A549 (cell line): Measurements from ENCODE around the gene LACTB. TPM values are rescaled to one million over a fixed set of nuclear protein-coding genes. Genes with fewer than 3 reads are reported as not detected.
A peak's percentile ranks its signal among the peaks of the same experiment; 100 is the strongest.

Experiments
- ATAC-seq, 2 experiments: fragments of 200-7000 bp in 1 of 2; fragments of >200 bp in 1 of 2; cut with Nextera tagmentation in 1 of 2; cut with Tn5 transposase in 1 of 2; 3 replicates each; pipeline versions ENCODE4 v1.8.0 to v1.9.1; 2018 to 2020; ENCODE audit warnings: mild to moderate bottlenecking in 1 of 2, moderate library complexity in 1 of 2
- CTCF ChIA-PET: fragments of 300-600 bp; sonication (Branson Sonifier 250); formaldehyde crosslinking; extraction: SDS; loops from one replicate; lab custom pipeline; 2021; ENCODE audit warnings: antibody characterized with exemption, inconsistent platforms; lab: Yijun Ruan, JAX
- POLR2A ChIA-PET: fragments of 350-600 bp; formaldehyde crosslinking; extraction: SDS; loops from one replicate; lab custom pipeline; 2021; ENCODE audit warnings: antibody characterized with exemption, inconsistent platforms; lab: Yijun Ruan, JAX
- DNase-seq, 2 experiments: peaks; one replicate each; pipeline versions ENCODE4 v3.0.0 to v3.0.0-alpha.2; 2011 to 2016; ENCODE audit warnings: low read depth in 1 of 2, low spot score in 1 of 2
- FAIRE-seq: peaks from 2 replicates; lab custom pipeline; 2011; peaks lifted over from hg19 to GRCh38; lab: Jason Lieb, UNC
- H3K27ac ChIP-seq, 2 experiments: fragments of >200 bp; sonication (Bioruptor Twin); formaldehyde crosslinking; 3 replicates each; pipeline ENCODE4 v1.5.1; 2016 to 2017
- H3K4me1 ChIP-seq: fragments of >200 bp; sonication (Bioruptor Twin); formaldehyde crosslinking; 3 replicates; pipeline ENCODE4 v1.6.1; 2016
- H3K4me2 ChIP-seq: fragments of >200 bp; sonication (Bioruptor Twin); formaldehyde crosslinking; 3 replicates; pipeline ENCODE4 v1.6.1; 2016
- H3K4me3 ChIP-seq: fragments of >200 bp; sonication (Bioruptor Twin); formaldehyde crosslinking; 3 replicates; pipeline ENCODE4 v1.5.1; 2016
- H3K9me3 ChIP-seq: fragments of >200 bp; sonication (Bioruptor Twin); formaldehyde crosslinking; 3 replicates; pipeline ENCODE4 v1.6.1; 2016
- CBX2 ChIP-seq: fragments of 200-600 bp; sonication (generic); IDR thresholded peaks from 2 replicates; pipeline ENCODE4 v1.6.1; 2016; ENCODE audit warnings: low read depth, mild to moderate bottlenecking, borderline replicate concordance
- CEBPB ChIP-seq, 2 experiments: fragments of >200 bp in 1 of 2; sonication (Bioruptor Twin) in 1 of 2; formaldehyde crosslinking in 1 of 2; IDR thresholded peaks; 2 replicates each; pipeline ENCODE4 v1.6.1; 2012 to 2016
- CHD2 ChIP-seq: fragments of 150-350 bp; IDR thresholded peaks from 2 replicates; pipeline ENCODE4 v1.6.1; 2014; ENCODE audit warnings: low read length; ENCODE audit not compliant: partially characterized antibody
- EHF ChIP-seq: fragments of 250-450 bp; sonication (Bioruptor Pico); IDR thresholded peaks from 2 replicates; pipeline ENCODE4 v1.5.0; 2020; ENCODE audit warnings: mild to moderate bottlenecking
- FOSB ChIP-seq: fragments of 250-450 bp; sonication (Bioruptor Pico); IDR thresholded peaks from 2 replicates; pipeline ENCODE4 v1.5.0; 2020; ENCODE audit warnings: mild to moderate bottlenecking, moderate library complexity
- FOXS1 ChIP-seq: fragments of 250-450 bp; sonication (Bioruptor Pico); IDR thresholded peaks from 2 replicates; pipeline ENCODE4 v1.5.0; 2020; ENCODE audit warnings: mild to moderate bottlenecking, moderate library complexity
- HEYL ChIP-seq: fragments of 250-450 bp; sonication (Bioruptor Pico); IDR thresholded peaks from 2 replicates; pipeline ENCODE4 v1.8.0; 2021; ENCODE audit warnings: mild to moderate bottlenecking, moderate library complexity
- HOXB5 ChIP-seq: fragments of 250-450 bp; sonication (Bioruptor Pico); IDR thresholded peaks from 2 replicates; pipeline ENCODE4 v1.5.0; 2020; ENCODE audit warnings: mild to moderate bottlenecking, moderate library complexity
- KDM5A ChIP-seq: fragments of 200-600 bp; sonication (generic); IDR thresholded peaks from 2 replicates; pipeline ENCODE4 v1.6.1; 2016; ENCODE audit warnings: antibody characterized with exemption, mild to moderate bottlenecking
- MAZ ChIP-seq: fragments of 150-350 bp; IDR thresholded peaks from 2 replicates; pipeline ENCODE4 v1.6.1; 2014; ENCODE audit warnings: antibody characterized with exemption, low read depth, low read length, borderline replicate concordance
- MYC ChIP-seq: IDR thresholded peaks from 2 replicates; pipeline ENCODE4 v1.6.1; 2012; ENCODE audit warnings: mild to moderate bottlenecking, inconsistent platforms, low read length, improper control_type of control experiment, borderline replicate concordance
- NFE2L2 ChIP-seq: fragments of 150-350 bp; conservative IDR thresholded peaks from 2 replicates; pipeline ENCODE4 v1.6.1; 2014; ENCODE audit warnings: low read length
- NR3C1 ChIP-seq: fragments of >200 bp; sonication (Bioruptor Twin); formaldehyde crosslinking; IDR thresholded peaks from 3 replicates; pipeline ENCODE4 v1.6.1; 2017
- PHF8 ChIP-seq: fragments of 200-600 bp; sonication (generic); IDR thresholded peaks from 2 replicates; pipeline ENCODE4 v1.6.1; 2016; ENCODE audit warnings: low read depth, mild to moderate bottlenecking, antibody characterized with exemption, moderate library complexity, borderline replicate concordance
- POLR2A ChIP-seq: IDR thresholded peaks from 2 replicates; pipeline ENCODE4 v1.6.1; 2012; ENCODE audit warnings: mild to moderate bottlenecking, low read length
- RAD21 ChIP-seq, 2 experiments: fragments of >200 bp in 1 of 2; sonication (Bioruptor Twin) in 1 of 2; formaldehyde crosslinking in 1 of 2; IDR thresholded peaks in 1 of 2; conservative IDR thresholded peaks in 1 of 2; 2 replicates in 1 of 2; 3 replicates in 1 of 2; pipeline ENCODE4 v1.6.1; 2012 to 2018; ENCODE audit warnings: inconsistent platforms in 1 of 2
- RARB ChIP-seq: fragments of 250-450 bp; sonication (Bioruptor Pico); IDR thresholded peaks from 2 replicates; pipeline ENCODE4 v1.8.0; 2021; ENCODE audit warnings: mild to moderate bottlenecking, moderate library complexity
- RCOR1 ChIP-seq: fragments of 150-350 bp; IDR thresholded peaks from 2 replicates; pipeline ENCODE4 v1.6.1; 2014; ENCODE audit warnings: antibody characterized with exemption, low read length, low read depth
- SMC3 ChIP-seq: fragments of >200 bp; sonication (Bioruptor Twin); formaldehyde crosslinking; IDR thresholded peaks from 3 replicates; pipeline ENCODE4 v1.6.1; 2018; ENCODE audit warnings: inconsistent platforms
- ZSCAN20 ChIP-seq: fragments of 250-450 bp; sonication (Bioruptor Pico); IDR thresholded peaks from 2 replicates; pipeline ENCODE4 v1.8.0; 2022; ENCODE audit warnings: mild to moderate bottlenecking, moderate library complexity
- WGBS: methylation state at CpG from one replicate; pipeline ENCODE4 v1.1.6; 2017; ENCODE audit errors: missing lambda C conversion rate; 5-methylcytosine and 5-hydroxymethylcytosine counted together
- polyA plus RNA-seq, 4 experiments: library from polyadenylated mRNA; depleted of rRNA in 3 of 4; stranded (reverse); fragments of >200 nt; fragmentation: RNase III in 1 of 4; extraction: RNeasy Plus Mini Kit Qiagen cat#74134 plus additional on column Dnase treatment in 1 of 4; gene quantifications; 2 replicates in 3 of 4; 3 replicates in 1 of 4; pipeline ENCODE4 v1.2.3, GENCODE V29; 2011 to 2017
- TF ChIP-seq, protein P1 (sequence below): fragments of >200 bp; sonication (Bioruptor Twin); formaldehyde crosslinking; IDR thresholded peaks from 3 replicates; pipeline ENCODE4 v1.5.1; 2016
- TF ChIP-seq, protein P2 (sequence below): fragments of >200 bp; sonication (Bioruptor Twin); formaldehyde crosslinking; IDR thresholded peaks from 2 replicates; pipeline ENCODE4 v1.6.1; 2016
- TF ChIP-seq, protein P3 (sequence below): fragments of 250-450 bp; sonication (Bioruptor Pico); IDR thresholded peaks from 2 replicates; pipeline ENCODE4 v1.5.0; 2020; ENCODE audit warnings: low read depth, mild to moderate bottlenecking, moderate library complexity
- TF ChIP-seq, protein P4 (sequence below): IDR thresholded peaks from 2 replicates; pipeline ENCODE4 v1.6.1; 2012
- TF ChIP-seq, protein P5 (sequence below): fragments of 250-450 bp; sonication (Bioruptor Pico); IDR thresholded peaks from 2 replicates; pipeline ENCODE4 v1.5.0; 2021; ENCODE audit warnings: mild to moderate bottlenecking, moderate library complexity, borderline replicate concordance

The LACTB gene
- polyA plus RNA-seq, 2 of the 4 experiments (the other 2 are of a cell fraction) = 56.5 to 59.6 TPM

DNA sequence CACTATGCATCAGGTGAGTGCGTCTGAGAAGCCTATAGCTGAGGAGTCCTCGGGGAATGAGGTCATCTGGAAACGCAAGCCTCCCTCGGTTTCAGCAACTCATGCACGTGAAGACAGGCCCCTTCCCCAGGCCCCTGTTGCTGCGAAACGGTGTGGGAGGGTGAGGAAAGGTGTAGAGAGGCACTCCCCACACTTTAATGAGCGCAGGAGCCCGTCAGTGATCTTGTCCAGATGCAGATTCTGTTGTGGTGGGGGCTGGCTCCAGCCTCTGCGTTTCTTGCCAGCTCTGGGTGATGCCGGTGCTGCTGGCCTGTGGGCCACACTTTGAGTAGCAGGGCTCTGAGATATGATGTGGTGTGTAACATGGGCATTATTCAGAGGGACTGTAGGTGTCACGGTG lies 38.6 kb upstream of the LACTB start:
- no peak for FAIRE-seq
- ATAC-seq = peak in 1 of 2 experiments; percentile 12; a peak in 3 of 6 replicates

DNA sequence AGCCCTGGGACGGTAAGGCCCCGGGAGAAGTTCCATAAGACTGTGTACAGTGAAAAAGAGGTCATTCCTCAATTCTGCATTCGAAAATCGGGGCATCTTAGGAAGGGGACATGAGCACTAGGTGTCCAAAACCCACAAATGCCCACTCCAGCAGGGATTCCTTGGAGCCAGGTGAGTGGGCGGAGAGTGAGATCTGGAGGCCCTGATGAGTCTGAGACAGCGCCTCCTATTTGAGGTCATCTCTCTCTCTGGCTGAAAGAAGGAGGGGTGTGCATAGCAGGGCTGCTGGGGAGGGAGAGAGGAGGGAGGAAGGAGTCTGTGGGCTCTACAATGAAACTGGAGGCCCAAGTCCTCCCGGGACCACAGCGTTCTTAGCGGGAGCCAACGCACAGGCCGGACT lies 38.1 kb upstream of the LACTB start:
- WGBS = 92% methylated on average over 11 of the region's 11 CpGs
- H3K4me2 ChIP-seq = no peak overlapping the region
- peaks cover 69% of the 10 kb centered on the region for H3K4me1 ChIP-seq
- no peak overlapping the region for H3K4me3 ChIP-seq
- ATAC-seq (peak in 1 of 2 experiments; percentile 42; a peak in 3 of 6 replicates), DNase-seq (no peak)
- CTCF ChIA-PET = interaction anchor here (2.2 to 50.6 kb wide), 3 partner anchors 5 to 341 kb away, joined by 4 to 1136 read pairs (median 1136); partner anchors contain the start of gene TPM1
- H3K9me3 ChIP-seq = no peaks in the 10 kb centered on the region
- TF ChIP-seq CBX2 = no peak
- no peak for TF ChIP-seq PHF8
- TF ChIP-seq, protein P1, sequence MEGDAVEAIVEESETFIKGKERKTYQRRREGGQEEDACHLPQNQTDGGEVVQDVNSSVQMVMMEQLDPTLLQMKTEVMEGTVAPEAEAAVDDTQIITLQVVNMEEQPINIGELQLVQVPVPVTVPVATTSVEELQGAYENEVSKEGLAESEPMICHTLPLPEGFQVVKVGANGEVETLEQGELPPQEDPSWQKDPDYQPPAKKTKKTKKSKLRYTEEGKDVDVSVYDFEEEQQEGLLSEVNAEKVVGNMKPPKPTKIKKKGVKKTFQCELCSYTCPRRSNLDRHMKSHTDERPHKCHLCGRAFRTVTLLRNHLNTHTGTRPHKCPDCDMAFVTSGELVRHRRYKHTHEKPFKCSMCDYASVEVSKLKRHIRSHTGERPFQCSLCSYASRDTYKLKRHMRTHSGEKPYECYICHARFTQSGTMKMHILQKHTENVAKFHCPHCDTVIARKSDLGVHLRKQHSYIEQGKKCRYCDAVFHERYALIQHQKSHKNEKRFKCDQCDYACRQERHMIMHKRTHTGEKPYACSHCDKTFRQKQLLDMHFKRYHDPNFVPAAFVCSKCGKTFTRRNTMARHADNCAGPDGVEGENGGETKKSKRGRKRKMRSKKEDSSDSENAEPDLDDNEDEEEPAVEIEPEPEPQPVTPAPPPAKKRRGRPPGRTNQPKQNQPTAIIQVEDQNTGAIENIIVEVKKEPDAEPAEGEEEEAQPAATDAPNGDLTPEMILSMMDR = no peak
- no peak for TF ChIP-seq MAZ
- no peak for TF ChIP-seq FOXS1 (CRISPR knock-in tag)
- no peak for TF ChIP-seq NR3C1
- no peak for TF ChIP-seq MYC
- no peak for TF ChIP-seq RAD21 (conservative IDR thresholded peaks at IDR 0.05 in 1 of 2, IDR thresholded peaks at IDR 0.05 in 1 of 2)
- TF ChIP-seq SMC3 = no peak
- TF ChIP-seq CHD2 = no peak
- no peak for TF ChIP-seq EHF (CRISPR knock-in tag)
- no peak for TF ChIP-seq ZSCAN20
- TF ChIP-seq, all 56 proteins: peak for 0
- FAIRE-seq = no peak
- peak overlapping the region; percentile 84 to 86 for H3K27ac ChIP-seq
- POLR2A ChIA-PET = no interaction called here

More for the DNA sequence above, 38.6 kb upstream of the LACTB start:
- Histone ChIP-seq H3K27ac (peak overlapping the region; percentile 84 to 86), H3K4me1 (peaks cover 65% of the 10 kb centered on the region), H3K4me2 (peak overlapping the region; percentile 54), H3K4me3 (no peak overlapping the region), H3K9me3 (no peaks in the 10 kb centered on the region)
- ChIA-PET CTCF (interaction anchor here (2.2 to 50.6 kb wide), 3 partner anchors 4 to 341 kb away, joined by 4 to 1136 read pairs (median 1136); partner anchors contain the start of gene TPM1), POLR2A (no interaction called here)
- TF ChIP-seq NFE2L2 (no peak), MAZ (no peak), ZSCAN20 (no peak), HEYL (no peak), CEBPB (IDR thresholded peaks at IDR 0.05) (no peak), FOXS1 (CRISPR knock-in tag) (no peak), EHF (CRISPR knock-in tag) (no peak; the same call in 1 of the 2 replicates), NR3C1 (no peak), RARB (CRISPR knock-in tag) (no peak), RCOR1 (no peak), POLR2A (no peak), FOSB (CRISPR knock-in tag) (no peak), HOXB5 (CRISPR knock-in tag) (no peak), SMC3 (no peak), KDM5A (no peak)
- TF ChIP-seq, protein P2, sequence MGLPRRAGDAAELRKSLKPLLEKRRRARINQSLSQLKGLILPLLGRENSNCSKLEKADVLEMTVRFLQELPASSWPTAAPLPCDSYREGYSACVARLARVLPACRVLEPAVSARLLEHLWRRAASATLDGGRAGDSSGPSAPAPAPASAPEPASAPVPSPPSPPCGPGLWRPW = no peak
- TF ChIP-seq, protein P3, sequence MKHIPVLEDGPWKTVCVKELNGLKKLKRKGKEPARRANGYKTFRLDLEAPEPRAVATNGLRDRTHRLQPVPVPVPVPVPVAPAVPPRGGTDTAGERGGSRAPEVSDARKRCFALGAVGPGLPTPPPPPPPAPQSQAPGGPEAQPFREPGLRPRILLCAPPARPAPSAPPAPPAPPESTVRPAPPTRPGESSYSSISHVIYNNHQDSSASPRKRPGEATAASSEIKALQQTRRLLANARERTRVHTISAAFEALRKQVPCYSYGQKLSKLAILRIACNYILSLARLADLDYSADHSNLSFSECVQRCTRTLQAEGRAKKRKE (CRISPR knock-in tag) = no peak
- TF ChIP-seq, protein P4, sequence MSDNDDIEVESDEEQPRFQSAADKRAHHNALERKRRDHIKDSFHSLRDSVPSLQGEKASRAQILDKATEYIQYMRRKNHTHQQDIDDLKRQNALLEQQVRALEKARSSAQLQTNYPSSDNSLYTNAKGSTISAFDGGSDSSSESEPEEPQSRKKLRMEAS = no peak
- TF ChIP-seq, protein P5, sequence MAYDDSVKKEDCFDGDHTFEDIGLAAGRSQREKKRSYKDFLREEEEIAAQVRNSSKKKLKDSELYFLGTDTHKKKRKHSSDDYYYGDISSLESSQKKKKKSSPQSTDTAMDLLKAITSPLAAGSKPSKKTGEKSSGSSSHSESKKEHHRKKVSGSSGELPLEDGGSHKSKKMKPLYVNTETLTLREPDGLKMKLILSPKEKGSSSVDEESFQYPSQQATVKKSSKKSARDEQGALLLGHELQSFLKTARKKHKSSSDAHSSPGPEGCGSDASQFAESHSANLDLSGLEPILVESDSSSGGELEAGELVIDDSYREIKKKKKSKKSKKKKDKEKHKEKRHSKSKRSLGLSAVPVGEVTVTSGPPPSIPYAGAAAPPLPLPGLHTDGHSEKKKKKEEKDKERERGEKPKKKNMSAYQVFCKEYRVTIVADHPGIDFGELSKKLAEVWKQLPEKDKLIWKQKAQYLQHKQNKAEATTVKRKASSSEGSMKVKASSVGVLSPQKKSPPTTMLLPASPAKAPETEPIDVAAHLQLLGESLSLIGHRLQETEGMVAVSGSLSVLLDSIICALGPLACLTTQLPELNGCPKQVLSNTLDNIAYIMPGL (CRISPR knock-in tag) = no peak
- DNase-seq = no peak
- WGBS = 91% methylated on average over 12 of the region's 12 CpGs
